ENCODE results near the gene TRABD2B.

Gene TRABD2B

GRCh38 chr1:47843781-47844557 is 153.2 kb downstream of the TRABD2B start:
- no peak for DNase-seq

GRCh38 chr1:47843059-47843458 is 154.1 kb downstream of the TRABD2B start:
- no peak for DNase-seq

DNA sequence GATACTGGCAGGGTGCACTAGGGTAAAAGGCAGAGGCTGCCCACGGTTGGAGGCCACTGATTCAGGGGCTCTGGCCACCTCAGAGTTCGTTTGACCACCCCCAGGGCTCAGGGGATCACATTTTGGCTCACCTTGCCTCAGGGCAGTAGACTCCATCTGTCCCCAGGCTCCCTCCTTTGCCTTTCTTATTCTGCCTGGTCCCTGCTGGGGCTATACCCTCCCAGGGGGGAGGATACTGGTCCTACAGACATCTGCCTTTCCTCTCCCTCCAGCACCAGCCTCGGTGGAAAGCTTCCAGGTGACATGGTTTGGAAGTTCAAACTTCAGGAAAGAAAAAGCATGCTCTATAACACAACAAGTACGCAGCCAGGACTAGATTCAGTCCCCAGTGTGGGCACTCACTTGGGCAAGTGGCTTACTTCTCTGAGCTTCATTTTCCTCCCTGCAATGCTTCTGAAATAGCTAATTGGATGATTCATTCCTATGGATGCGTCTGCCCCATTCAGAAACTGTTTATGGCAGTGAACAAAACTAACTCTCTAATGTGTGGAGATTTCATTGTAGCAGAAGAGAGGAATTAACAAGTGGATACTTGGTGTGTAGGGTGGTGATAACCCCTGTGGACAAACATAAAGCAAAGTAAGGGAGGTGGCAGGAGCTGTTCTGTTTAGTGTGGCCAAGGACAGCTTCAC is 154.8 kb downstream of the TRABD2B start:
- no peak for DNase-seq

DNA sequence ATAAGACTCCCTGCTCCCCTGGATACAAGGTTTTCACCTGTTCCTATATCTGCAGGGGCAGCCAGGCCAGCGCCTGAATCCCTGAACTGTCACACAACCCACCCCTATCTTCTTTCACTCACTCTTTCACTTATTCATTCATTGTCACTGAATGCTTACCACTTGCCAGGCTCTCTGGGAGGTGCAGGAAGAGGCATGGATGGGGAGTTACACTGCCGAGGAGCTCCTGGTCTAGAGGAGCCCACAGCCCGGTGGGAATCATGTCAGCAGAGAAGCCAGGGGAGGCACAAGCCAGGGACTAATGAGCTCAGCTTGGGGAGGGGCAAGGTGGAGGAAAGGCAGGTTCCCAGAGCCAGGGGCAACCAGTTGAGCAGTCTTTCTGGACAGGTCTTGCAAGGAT is 155.8 kb downstream of the TRABD2B start:
- no peak for DNase-seq

- no peak for DNase-seq
These were observed 156.6 kb downstream of the TRABD2B start for GRCh38 chr1:47840393-47841190.

DNA sequence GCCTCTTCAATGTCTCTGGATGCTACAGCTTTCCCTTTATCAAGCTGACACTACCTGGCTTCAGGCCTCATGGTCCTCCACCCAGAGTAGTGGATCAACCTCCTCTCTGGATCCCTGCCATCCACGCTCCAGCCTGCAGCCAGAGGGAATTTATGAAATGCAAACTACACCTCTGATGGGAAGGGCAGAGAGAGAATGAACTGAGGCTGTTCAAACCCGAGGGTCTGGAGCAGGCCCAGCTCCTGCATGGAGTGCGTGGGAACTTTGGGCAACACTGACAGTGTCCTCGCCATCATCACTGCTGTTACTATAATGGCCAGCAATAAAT is 157.8 kb downstream of the TRABD2B start:
- DNase-seq = no peak

- DNase-seq = no peak
These were observed 158.4 kb downstream of the TRABD2B start for GRCh38 chr1:47838562-47839432.

DNA sequence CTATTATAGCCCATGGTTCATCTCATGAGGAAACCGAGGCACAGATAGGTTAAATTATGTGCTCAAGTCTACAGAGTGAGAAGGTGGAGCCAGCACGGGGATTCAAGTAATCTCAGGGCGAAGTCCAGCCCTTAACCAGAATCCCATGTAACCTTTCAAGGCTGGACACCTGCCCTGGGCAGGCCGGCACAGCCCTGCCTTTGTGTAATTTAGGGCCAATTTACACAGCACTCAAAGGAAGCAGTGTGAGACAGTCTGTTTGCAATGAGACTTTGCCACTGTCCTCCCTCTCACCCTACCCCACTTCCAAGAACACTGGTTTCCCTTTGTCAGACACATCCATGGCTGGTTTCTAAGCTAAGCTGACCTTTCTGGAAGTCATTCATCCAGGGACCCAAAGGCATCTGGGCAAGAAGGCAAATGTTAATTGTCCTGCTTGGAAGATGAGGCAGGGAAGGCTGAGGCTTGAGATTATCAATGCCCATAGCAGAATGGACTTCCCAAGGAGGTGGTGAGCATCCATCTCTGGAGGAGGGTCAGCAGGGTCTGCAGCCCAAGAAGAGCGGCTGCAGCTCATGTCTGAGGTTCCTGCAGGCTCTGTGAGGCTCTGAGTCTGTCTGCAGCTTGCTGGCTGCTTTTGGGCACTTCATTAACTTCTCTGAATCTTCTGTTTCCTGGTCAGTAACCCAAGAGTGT is 159.2 kb downstream of the TRABD2B start:
- DNase-seq = no peak

GRCh38 chr1:47837056-47837830 is 159.9 kb downstream of the TRABD2B start:
- no peak for DNase-seq

- DNase-seq = no peak
These were observed 161.8 kb downstream of the TRABD2B start for GRCh38 chr1:47835409-47835808.

DNA sequence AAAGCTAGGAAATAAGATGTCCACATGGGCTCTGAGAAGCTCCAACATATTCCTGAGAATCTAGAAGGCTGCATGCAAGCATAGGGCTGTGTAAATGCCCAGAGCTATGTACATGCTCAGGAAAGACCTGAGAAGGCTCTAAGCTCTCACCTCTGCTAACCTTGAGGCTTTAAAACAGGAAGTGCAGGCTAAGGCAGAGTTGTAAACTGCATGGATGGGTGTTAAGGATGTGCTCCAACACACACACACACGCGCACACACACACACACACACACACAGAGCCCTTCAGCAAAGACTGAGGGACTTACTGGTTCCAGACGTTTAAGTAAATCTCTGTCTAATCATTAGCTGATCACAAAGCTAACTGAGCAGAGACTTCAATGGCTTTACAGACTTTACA is 162.9 kb downstream of the TRABD2B start:
- DNase-seq = no peak

- no peak for DNase-seq
These were observed 166.4 kb downstream of the TRABD2B start for GRCh38 chr1:47830641-47831333.

DNA sequence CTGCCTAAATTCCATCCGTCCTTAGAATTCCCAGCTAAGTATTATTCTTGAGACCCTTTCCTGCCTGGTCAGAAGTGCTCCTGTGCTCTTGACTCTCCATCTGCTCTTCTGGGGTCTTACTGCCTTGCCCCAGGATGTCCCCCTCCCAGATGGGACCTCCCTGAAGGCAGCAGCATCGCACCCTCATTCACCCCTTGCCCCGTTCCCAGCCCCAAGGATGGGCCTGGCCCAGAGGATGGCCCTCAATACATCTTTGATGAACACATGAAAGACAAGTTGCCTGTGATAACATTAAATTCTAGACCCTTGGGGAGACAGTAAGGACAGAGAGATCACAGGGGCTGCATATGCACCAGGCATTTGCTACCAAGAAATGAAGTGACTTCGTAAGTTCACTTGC is 167.2 kb downstream of the TRABD2B start:
- DNase-seq = no peak

DNA sequence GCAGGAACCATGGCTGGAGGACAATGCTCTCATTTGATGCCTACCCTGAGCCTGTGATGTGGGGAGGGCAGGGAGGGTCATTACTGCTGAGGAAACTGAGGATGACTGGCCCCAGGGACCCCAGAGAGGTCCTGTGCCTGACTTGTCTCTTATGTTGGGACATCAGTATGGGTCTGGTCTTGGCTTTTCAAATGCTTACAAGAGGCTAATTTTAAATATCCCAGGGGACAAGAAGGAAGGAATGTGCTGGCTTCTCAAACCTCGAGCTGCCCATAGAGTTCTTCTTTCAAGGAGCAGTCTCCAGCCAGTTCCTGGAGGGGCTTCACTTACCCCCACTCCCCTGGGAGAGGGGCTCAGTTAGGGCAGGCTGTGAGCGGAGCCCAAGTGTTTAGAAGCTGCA is 168.2 kb downstream of the TRABD2B start:
- DNase-seq = no peak

DNA sequence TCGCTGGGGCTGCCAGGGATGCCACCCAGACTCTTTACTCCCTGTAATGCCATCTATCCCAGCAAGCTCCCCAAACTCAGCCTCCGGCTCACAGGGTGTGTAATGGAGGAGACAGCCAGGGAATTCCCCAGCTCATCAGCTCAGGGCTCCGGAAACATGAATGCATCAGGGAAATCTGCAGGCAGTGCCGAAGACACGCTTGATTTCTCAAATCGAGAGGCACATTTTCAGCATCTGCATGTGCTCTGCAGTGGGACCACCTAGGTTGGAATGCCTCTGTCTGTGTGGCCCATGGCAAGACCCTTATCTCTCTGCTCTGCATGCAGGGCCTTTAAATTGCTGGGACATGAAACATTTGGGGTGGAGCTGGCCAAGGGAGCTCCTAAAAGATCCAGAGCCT is 170.1 kb downstream of the TRABD2B start:
- DNase-seq = no peak

- DNase-seq = no peak
These were observed 172.5 kb downstream of the TRABD2B start for GRCh38 chr1:47824716-47825115.

DNA sequence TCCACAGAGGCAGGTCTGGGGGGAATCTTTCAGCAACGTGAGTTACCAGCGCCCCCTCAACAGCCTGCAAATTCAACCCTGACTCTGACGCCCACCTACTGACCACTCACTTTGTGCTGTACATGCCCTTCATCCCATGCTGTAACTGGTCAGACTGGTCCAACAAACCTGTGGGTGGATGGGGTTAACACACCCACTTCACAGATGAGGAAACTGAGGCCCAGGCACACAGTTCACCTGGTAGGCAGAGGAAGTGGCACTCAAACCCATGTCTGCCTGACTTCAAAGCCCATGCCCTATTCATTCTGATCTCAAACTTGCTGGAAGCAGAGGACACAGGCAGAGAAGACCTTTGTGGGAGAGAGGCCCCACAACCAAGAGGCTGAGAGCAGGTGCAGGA is 172.9 kb downstream of the TRABD2B start:
- DNase-seq = no peak

- DNase-seq = no peak
These were observed 174.0 kb downstream of the TRABD2B start for GRCh38 chr1:47823040-47823808.

DNA sequence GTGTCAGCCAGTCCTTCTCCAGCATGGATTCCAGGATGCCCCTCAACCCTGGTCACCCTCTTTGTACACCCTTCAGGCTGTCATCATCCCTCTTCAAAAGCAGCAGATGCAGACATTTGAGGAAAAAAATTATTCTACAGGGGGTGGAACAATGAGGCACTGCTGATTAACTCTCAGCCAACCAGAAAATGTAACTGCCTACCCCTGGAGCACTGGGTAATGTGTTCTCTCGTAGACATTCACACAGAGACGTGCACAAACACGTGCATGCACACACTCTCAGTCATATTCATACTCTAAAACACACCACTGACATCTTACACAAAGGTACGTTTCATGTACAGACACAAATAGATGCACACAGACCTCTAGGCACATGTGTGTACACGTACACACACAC is 175.4 kb downstream of the TRABD2B start:
- no peak for DNase-seq

DNA sequence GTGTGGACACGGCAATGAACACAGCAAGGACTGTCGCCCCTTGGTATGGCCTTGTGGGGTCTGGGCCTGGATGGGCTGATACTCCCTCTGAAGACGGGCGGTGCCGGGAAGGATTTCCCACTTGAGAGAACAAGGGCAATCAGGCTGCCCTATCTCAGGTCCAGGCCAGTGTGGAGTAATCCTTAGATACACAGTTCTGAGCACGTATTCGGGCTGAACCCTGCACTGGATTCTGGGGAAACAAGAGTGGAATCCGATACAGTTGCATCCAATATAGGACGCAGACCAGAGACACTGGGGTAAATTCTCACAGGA is 177.7 kb downstream of the TRABD2B start:
- DNase-seq = no peak
